G401 (cell line): ENCODE measurements around the gene S100A4. TPM values are rescaled to one million over a fixed set of nuclear protein-coding genes. Genes with fewer than 3 reads are reported as not detected.
"Not testable (repeated sequence)": the region's sequence is repeated elsewhere in the genome, so short reads cannot be mapped to it uniquely, and the experiment has no call there.

ENCODE experiments used
- DNase-seq: peaks from one replicate; pipeline ENCODE4 v3.0.0-alpha.2; 2015; ENCODE audit warnings: low spot score
- in situ Hi-C: cut with HindIII; loops from 2 replicates; pipeline ENCODE4 v1.10.0; 2016; ENCODE audit warnings: low sequenced_read_pairs, mixed read lengths
- total RNA-seq: library from RNA; depleted of rRNA; stranded (reverse); fragments of >200 nt; shearing (Covaris generic); gene quantifications from 2 replicates; pipeline ENCODE4 v1.2.3, GENCODE V29; 2014

Gene S100A4
- total RNA-seq, 1 experiment from 2014 or later: 452 TPM

DNA sequence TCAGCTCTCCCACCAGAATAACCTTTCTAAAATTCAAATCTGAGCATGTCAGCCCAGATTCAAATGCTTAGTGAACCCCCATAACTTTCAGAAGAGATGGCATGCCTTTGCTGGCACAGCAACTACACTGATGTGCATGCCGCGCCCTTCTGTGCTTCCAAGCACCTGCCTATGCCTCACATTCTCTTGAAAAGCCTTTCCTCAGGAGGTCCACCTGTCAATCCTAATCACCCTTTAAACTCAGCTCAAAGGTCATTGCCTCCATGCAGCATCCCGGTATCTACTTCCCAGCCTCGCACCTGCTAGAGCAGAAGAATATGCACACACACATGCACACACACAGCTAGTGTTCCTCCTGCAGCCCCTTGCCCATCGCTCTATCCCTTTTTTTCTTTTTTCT lies 25.3 kb upstream of the S100A4 start:
- in situ Hi-C loops: no loop called here

DNA sequence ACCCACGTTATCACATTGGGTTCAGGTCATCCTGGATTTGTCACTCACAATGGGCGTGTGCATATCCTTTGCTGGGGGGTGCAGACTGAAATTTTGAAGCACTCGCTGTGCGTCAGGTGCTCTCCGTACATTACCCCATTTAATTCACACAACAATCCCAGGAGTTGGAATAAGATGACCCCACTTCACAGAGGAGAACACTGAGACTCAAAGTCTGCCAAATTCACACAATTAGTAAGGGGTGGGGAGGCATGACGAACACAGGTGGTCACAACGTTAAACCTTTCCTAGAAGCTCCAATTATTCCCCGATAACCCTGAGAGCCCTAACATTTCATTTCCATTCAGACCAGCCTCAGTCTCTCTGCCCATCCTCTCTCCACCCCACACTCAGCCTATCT lies 23.9 kb upstream of the S100A4 start:
- in situ Hi-C loops: no loop called here
- DNase-seq: no peak

More for the DNA sequence above, 25.3 kb upstream of the S100A4 start:
- no peak for DNase-seq

DNA sequence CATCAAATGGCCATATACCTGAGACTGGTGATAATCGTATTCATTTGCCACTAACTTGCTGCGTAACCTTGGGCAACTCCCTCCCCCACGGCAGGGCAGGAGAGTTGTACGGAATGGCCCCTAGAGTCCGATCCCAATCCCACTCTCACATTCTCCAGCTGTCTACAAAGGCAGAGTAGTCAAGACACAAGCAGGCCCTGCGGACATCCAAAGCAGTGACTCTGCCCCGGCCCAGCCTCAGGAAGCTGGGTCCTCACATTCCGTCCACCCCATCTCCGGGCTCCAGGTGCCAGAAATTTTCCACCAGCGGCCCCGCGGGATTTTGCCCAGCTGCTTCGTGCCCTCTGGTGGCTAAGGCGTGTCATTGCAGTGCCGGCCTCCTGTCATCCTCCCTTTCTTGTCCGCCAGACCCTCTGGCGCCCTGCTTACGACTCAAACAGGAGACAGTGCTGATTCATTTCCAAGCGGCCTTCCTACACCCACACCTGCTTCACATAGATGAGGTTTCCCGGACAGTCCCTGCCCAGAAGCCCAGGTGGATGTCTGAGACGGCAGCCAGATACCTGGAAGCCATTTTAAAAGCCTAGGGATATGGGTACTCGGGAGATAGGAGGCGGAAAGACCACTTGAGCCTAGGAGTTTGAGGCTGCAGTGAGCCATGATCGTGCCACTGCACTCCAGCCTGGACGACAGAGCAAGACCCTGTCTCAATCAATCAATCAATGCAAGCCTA lies 22.9 kb upstream of the S100A4 start:
- in situ Hi-C loops: no loop called here
- DNase-seq: peak; percentile 89

- DNase-seq: peak; percentile 5
- in situ Hi-C loops: no loop called here
Observed at GRCh38 chr1:153567621-153568366, 22.2 kb upstream of the S100A4 start.

- in situ Hi-C loops: no loop called here
Observed at GRCh38 chr1:153566414-153567371, 21.1 kb upstream of the S100A4 start.

GRCh38 chr1:153565529-153566374 lies 20.1 kb upstream of the S100A4 start, which contains the start of gene S100A2:
S100A2 (minus strand) TSS chr1:153565844; CDS start chr1:153563877, 1,967 bp downstream.
- DNase-seq: no peak
- in situ Hi-C loops: no loop called here

More at GRCh38 chr1:153566414-153567371, 21.1 kb upstream of the S100A4 start:
- peak; percentile 33 for DNase-seq

- in situ Hi-C loops: no loop called here
- no peak for DNase-seq
Observed at GRCh38 chr1:153563991-153564390, 18.4 kb upstream of the S100A4 start.

GRCh38 chr1:153563483-153563901 lies 17.9 kb upstream of the S100A4 start:
- in situ Hi-C loops: no loop called here
- DNase-seq: no peak

DNA sequence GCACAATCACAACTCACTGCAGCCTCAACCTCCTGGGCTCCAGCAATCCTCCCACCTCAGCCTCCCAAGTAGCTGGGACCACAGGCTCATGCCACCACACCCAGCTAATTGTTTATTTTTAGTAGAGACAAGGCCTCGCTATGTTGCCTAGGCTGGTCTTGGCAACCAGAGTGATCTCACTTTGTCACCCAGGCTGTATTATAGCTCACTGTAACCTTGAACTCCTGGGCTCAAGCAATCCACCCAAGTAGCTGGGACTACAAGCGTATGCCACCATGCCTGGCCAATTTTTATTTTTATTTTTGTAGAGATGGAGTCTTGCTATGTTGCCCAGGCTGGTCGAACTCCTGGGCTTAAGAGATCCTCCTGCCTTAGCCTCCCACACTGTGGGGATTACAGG lies 16.4 kb upstream of the S100A4 start:
- in situ Hi-C loops, DNase-seq: not testable (repeated sequence)

DNA sequence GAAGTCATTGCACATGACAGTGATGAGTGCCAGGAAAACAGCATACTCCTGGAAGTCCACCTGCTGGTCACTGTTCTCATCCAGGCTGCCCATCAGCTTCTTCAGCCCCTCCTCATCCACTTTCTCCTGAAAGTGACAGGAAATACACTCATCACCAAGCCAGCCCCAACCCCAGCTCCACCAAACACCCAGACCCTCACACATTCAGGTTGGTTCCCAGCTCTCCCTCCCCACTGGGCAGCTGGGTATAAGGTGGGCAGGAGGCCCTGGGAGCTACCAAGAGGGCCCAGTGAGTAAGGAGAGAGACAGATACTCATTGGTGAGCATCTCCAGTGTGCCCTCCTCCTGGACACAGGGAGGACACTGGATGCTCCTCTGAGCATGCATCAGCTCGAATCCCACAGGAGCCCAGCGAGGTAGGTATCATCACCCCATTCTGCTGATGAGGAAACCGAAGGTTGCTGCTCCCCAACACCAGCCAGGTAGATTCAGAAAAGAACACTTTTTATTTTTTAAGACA lies 15.9 kb upstream of the S100A4 start:
- in situ Hi-C loops: no loop called here
- DNase-seq: no peak

- no peak for DNase-seq
- in situ Hi-C loops: no loop called here
Observed at GRCh38 chr1:153560771-153561465, 15.3 kb upstream of the S100A4 start.

- DNase-seq: no peak
- in situ Hi-C loops: no loop called here
Observed at GRCh38 chr1:153560241-153560640, 14.6 kb upstream of the S100A4 start.

GRCh38 chr1:153557877-153558276 lies 12.3 kb upstream of the S100A4 start:
- DNase-seq: no peak

GRCh38 chr1:153556348-153556747 lies 10.7 kb upstream of the S100A4 start:
- DNase-seq: no peak
- in situ Hi-C loops: no loop called here

More at GRCh38 chr1:153557877-153558276, 12.3 kb upstream of the S100A4 start:
- in situ Hi-C loops: no loop called here

GRCh38 chr1:153553830-153554541 lies 8.4 kb upstream of the S100A4 start:
- DNase-seq: no peak
- in situ Hi-C loops: no loop called here

DNA sequence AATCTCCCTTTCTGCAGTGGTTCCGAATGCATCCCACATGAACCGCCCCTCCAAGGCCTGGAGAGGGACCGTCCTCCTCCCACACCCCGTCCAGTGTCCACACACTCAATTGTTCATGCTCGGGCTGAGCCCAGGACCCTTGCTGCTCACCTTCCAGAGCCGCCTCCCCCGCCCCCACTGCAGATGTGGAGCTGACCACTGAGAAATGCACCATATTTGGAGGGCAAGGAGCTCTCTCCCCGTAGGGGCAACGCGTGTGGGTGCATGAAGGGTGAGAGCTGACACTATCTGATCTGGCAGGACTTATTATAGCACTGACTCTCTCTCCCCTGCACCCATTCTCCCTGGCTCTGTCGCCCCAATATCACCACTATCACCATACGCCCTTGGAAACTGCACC lies 7.5 kb upstream of the S100A4 start:
- in situ Hi-C loops: no loop called here
- no peak for DNase-seq

DNA sequence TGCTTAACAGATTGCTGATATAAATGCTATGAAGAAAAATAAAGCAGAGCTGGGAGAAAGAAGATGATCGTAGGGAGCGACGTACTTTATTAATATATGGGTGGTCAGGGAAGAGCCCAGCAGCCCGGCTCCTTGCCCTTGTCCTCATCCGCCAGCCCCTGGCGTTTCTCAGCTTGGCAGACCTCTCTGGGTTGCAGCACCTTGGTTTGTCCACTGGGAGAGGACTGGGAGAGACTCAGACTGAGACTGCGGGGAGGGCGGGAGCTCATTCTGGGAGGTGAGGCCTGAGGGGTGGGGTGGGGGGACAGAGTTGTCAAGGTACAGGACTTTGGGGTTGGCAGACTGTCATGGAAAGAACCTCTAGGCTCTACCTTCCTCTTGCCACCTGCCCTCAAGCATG lies 6.7 kb upstream of the S100A4 start:
- in situ Hi-C loops: no loop called here
- DNase-seq: no peak
